ENCODE results near the gene PDE4D.

DNA sequence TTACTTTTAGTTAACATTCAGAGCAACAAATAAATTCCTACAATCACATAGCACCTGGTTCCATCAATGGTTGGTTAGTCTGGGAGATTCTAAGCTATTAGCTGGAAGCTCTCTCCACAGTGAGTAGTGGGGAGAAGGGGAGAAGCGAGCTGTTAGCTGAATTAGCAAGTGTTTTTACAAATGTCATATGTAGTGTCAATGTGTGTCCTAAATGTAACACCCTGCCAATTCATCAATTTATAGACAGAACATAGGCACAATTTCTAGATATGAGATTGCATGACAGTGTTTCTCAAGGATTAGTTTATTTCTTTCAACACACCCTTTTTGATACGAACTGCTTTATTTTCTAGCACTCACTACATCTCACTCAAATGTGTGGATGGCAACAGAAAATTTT, 349.0 kb downstream of the PDE4D start:
- TF ChIP-seq, protein P1, sequence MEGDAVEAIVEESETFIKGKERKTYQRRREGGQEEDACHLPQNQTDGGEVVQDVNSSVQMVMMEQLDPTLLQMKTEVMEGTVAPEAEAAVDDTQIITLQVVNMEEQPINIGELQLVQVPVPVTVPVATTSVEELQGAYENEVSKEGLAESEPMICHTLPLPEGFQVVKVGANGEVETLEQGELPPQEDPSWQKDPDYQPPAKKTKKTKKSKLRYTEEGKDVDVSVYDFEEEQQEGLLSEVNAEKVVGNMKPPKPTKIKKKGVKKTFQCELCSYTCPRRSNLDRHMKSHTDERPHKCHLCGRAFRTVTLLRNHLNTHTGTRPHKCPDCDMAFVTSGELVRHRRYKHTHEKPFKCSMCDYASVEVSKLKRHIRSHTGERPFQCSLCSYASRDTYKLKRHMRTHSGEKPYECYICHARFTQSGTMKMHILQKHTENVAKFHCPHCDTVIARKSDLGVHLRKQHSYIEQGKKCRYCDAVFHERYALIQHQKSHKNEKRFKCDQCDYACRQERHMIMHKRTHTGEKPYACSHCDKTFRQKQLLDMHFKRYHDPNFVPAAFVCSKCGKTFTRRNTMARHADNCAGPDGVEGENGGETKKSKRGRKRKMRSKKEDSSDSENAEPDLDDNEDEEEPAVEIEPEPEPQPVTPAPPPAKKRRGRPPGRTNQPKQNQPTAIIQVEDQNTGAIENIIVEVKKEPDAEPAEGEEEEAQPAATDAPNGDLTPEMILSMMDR (optimal IDR thresholded peaks at IDR 0.05 in 1 of 3, IDR thresholded peaks at IDR 0.05 in 1 of 3, conservative IDR thresholded peaks at IDR 0.05 in 1 of 3; ENCODE audit: extremely low read depth in 1 of 3, insufficient read depth in 2 of 3, low read length in 3 of 3): no peak
- no peak for TF ChIP-seq EZH2 (IDR thresholded peaks at IDR 0.05; ENCODE audit: low read length)
